ENCODE measurements around the gene RGS18. TPM values are rescaled to one million over a fixed set of nuclear protein-coding genes. Genes with fewer than 3 reads are reported as not detected.

RGS18 gene
- polyA plus RNA-seq, 2 of the 4 experiments (the other 2 are of a cell fraction): not detected

DNA sequence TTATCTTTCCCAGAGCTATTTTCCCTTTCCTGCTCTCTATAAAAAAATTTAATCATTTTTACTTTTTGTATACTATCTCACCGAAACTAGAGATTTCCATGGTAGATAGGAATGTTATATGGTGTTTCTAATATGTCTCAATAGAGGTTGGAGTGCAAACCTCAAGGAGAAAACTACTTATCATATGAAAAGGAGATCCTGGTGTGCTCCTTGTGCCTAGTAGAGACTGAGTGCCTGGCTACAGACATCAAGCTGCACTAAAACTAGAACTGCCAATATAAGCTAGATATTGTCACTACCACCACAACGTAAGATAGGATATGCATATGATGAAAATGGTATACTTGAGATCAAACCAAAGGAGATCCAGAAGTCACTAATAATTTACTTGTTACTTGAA, 67.0 kb downstream of the RGS18 start:
- H3K27ac ChIP-seq: no peak overlapping the region
- 47% methylated on average over 2 of the region's 2 CpGs for WGBS (ENCODE audit: missing lambda C conversion rate)
- no peak overlapping the region for H3K4me3 ChIP-seq
- ChIA-PET POLR2A (no interaction called here), CTCF (no interaction called here)
- no peak overlapping the region for H3K4me2 ChIP-seq
- H3K4me1 ChIP-seq: no peaks in the 10 kb centered on the region
- ATAC-seq (no peak), DNase-seq (ENCODE audit: low read depth in 1 of 2, low spot score in 1 of 2) (no peak), FAIRE-seq (no peak)
- no peaks in the 10 kb centered on the region for H3K9me3 ChIP-seq
- TF ChIP-seq NR3C1 (IDR thresholded peaks at IDR 0.05): no peak
- TF ChIP-seq TP53 (CRISPR knock-in tag; IDR thresholded peaks at IDR 0.05): no peak
- no peak for TF ChIP-seq NPAS2 (CRISPR knock-in tag; IDR thresholded peaks at IDR 0.05; ENCODE audit: borderline replicate concordance)
- TF ChIP-seq, protein P1, sequence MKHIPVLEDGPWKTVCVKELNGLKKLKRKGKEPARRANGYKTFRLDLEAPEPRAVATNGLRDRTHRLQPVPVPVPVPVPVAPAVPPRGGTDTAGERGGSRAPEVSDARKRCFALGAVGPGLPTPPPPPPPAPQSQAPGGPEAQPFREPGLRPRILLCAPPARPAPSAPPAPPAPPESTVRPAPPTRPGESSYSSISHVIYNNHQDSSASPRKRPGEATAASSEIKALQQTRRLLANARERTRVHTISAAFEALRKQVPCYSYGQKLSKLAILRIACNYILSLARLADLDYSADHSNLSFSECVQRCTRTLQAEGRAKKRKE (CRISPR knock-in tag; IDR thresholded peaks at IDR 0.05; ENCODE audit: low read depth): no peak
- no peak for TF ChIP-seq KDM1A (IDR thresholded peaks at IDR 0.05; ENCODE audit: low read depth)
- no peak for TF ChIP-seq RFX5 (IDR thresholded peaks at IDR 0.05)
- TF ChIP-seq JUN (IDR thresholded peaks at IDR 0.05): no peak
- TF ChIP-seq CHD4 (IDR thresholded peaks at IDR 0.05; ENCODE audit: borderline replicate concordance): no peak
- TF ChIP-seq CEBPB (IDR thresholded peaks at IDR 0.05): no peak
- no peak for TF ChIP-seq HMGXB4 (CRISPR knock-in tag; IDR thresholded peaks at IDR 0.05; ENCODE audit: borderline replicate concordance)
- TF ChIP-seq, protein P2, sequence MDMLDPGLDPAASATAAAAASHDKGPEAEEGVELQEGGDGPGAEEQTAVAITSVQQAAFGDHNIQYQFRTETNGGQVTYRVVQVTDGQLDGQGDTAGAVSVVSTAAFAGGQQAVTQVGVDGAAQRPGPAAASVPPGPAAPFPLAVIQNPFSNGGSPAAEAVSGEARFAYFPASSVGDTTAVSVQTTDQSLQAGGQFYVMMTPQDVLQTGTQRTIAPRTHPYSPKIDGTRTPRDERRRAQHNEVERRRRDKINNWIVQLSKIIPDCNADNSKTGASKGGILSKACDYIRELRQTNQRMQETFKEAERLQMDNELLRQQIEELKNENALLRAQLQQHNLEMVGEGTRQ (IDR thresholded peaks at IDR 0.05): no peak
- no peak for TF ChIP-seq ZC3H11A (IDR thresholded peaks at IDR 0.05)
- TF ChIP-seq FOXS1 (CRISPR knock-in tag; IDR thresholded peaks at IDR 0.05): no peak
- TF ChIP-seq ZFP36 (IDR thresholded peaks at IDR 0.05; ENCODE audit: borderline replicate concordance, partially characterized antibody): no peak
- no peak for TF ChIP-seq BHLHE40 (IDR thresholded peaks at IDR 0.05; ENCODE audit: low read depth, low read length)
- TF ChIP-seq, protein P3, sequence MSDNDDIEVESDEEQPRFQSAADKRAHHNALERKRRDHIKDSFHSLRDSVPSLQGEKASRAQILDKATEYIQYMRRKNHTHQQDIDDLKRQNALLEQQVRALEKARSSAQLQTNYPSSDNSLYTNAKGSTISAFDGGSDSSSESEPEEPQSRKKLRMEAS (IDR thresholded peaks at IDR 0.05): no peak
- no peak for TF ChIP-seq CHD2 (IDR thresholded peaks at IDR 0.05; ENCODE audit: low read length, partially characterized antibody)
- TF ChIP-seq HDAC2 (IDR thresholded peaks at IDR 0.05): no peak

- DNase-seq (ENCODE audit: low read depth in 1 of 2, low spot score in 1 of 2) (no peak), ATAC-seq (no peak), FAIRE-seq (no peak)
- POLR2A ChIA-PET: no interaction called here
- H3K4me3 ChIP-seq: no peak overlapping the region
- no peaks in the 10 kb centered on the region for H3K4me1 ChIP-seq
- 45% methylated on average over 3 of the region's 3 CpGs for WGBS (ENCODE audit: missing lambda C conversion rate)
- CTCF ChIA-PET: no interaction called here
- H3K27ac ChIP-seq: no peak overlapping the region
- no peaks in the 10 kb centered on the region for H3K9me3 ChIP-seq
- H3K4me2 ChIP-seq: no peak overlapping the region
- no peak for TF ChIP-seq MAFK (IDR thresholded peaks at IDR 0.05; ENCODE audit: partially characterized antibody)
- no peak for TF ChIP-seq EHMT2 (IDR thresholded peaks at IDR 0.05; ENCODE audit: low read depth)
- TF ChIP-seq HOXB13 (CRISPR knock-in tag; IDR thresholded peaks at IDR 0.05; ENCODE audit: low read depth): no peak
- no peak for TF ChIP-seq RAD21 (conservative IDR thresholded peaks at IDR 0.05 in 1 of 2, IDR thresholded peaks at IDR 0.05 in 1 of 2)
- TF ChIP-seq FOSL2 (IDR thresholded peaks at IDR 0.05): no peak
- TF ChIP-seq FOSL2 (CRISPR knock-in tag; IDR thresholded peaks at IDR 0.05): no peak
- no peak for TF ChIP-seq POLR2AphosphoS2 (conservative IDR thresholded peaks at IDR 0.05; ENCODE audit: low read length)
- no peak for TF ChIP-seq GATA3 (IDR thresholded peaks at IDR 0.05; ENCODE audit: borderline replicate concordance)
- no peak for TF ChIP-seq NR3C1 (IDR thresholded peaks at IDR 0.05)
- no peak for TF ChIP-seq ESRRA (IDR thresholded peaks at IDR 0.05; ENCODE audit: borderline replicate concordance, low read length)
- TF ChIP-seq, protein P4, sequence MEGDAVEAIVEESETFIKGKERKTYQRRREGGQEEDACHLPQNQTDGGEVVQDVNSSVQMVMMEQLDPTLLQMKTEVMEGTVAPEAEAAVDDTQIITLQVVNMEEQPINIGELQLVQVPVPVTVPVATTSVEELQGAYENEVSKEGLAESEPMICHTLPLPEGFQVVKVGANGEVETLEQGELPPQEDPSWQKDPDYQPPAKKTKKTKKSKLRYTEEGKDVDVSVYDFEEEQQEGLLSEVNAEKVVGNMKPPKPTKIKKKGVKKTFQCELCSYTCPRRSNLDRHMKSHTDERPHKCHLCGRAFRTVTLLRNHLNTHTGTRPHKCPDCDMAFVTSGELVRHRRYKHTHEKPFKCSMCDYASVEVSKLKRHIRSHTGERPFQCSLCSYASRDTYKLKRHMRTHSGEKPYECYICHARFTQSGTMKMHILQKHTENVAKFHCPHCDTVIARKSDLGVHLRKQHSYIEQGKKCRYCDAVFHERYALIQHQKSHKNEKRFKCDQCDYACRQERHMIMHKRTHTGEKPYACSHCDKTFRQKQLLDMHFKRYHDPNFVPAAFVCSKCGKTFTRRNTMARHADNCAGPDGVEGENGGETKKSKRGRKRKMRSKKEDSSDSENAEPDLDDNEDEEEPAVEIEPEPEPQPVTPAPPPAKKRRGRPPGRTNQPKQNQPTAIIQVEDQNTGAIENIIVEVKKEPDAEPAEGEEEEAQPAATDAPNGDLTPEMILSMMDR (IDR thresholded peaks at IDR 0.05): no peak
- no peak for TF ChIP-seq HOXA7 (CRISPR knock-in tag; IDR thresholded peaks at IDR 0.05)
- no peak for TF ChIP-seq SMC3 (IDR thresholded peaks at IDR 0.05)
- TF ChIP-seq CBX8 (IDR thresholded peaks at IDR 0.05): no peak
- TF ChIP-seq REST (IDR thresholded peaks at IDR 0.05): no peak
- no peak for TF ChIP-seq JUN (IDR thresholded peaks at IDR 0.05)
- no peak for TF ChIP-seq KDM1A (IDR thresholded peaks at IDR 0.05; ENCODE audit: low read depth)
- TF ChIP-seq BHLHE40 (IDR thresholded peaks at IDR 0.05; ENCODE audit: low read depth, low read length): no peak
Observed at GRCh38 chr1:192225703-192226102, 67.4 kb downstream of the RGS18 start.
